GM12878 (cell line): Measurements from ENCODE around the gene ARRB2. TPM values are rescaled to one million over a fixed set of nuclear protein-coding genes. Genes with fewer than 3 reads are reported as not detected.

Source experiments
- ATAC-seq: fragments of 200-7000 bp; cut with Tn5 transposase; 3 replicates; pipeline ENCODE4 v1.9.1; 2020; ENCODE audit warnings: mild to moderate bottlenecking, moderate library complexity
- BruUV-seq: library from RNA; stranded (reverse); fragments of 400-500 nt; replicated peaks from 2 replicates; lab custom pipeline; 2021; lab: Mats Ljungman, UMichigan
- CTCF ChIA-PET: fragments of 300-600 bp; sonication (Branson Sonifier 250); formaldehyde crosslinking; extraction: SDS; loops from one replicate; lab custom pipeline; 2021; ENCODE audit warnings: inconsistent platforms; lab: Yijun Ruan, JAX
- POLR2A ChIA-PET: fragments of 350-600 bp; formaldehyde crosslinking; extraction: SDS; loops from one replicate; lab custom pipeline; 2021; ENCODE audit warnings: inconsistent platforms; lab: Charles Lee
- RAD21 ChIA-PET: fragments of 300-600 bp; sonication (Branson Sonifier 250); formaldehyde crosslinking; loops from one replicate; lab custom pipeline; 2023; ENCODE audit warnings: antibody characterized with exemption; ENCODE audit not compliant: unreplicated experiment; lab: Charles Lee
- SMC1A ChIA-PET: fragments of 300-600 bp; sonication (Branson Sonifier 250); formaldehyde crosslinking; loops from one replicate; lab custom pipeline; 2023; ENCODE audit not compliant: unreplicated experiment, uncharacterized antibody; lab: Charles Lee
- DNase-seq: peaks from one replicate; pipeline ENCODE4 v3.0.0-alpha.2; 2011; ENCODE audit warnings: low read depth, low spot score
- FAIRE-seq: peaks from 3 replicates; lab custom pipeline; 2011; peaks lifted over from hg19 to GRCh38; lab: Jason Lieb, UNC
- H2AFZ ChIP-seq: 2 replicates; pipeline ENCODE4 v1.6.0; 2011; ENCODE audit warnings: low read depth, low read length, control low read depth; ENCODE audit not compliant: control insufficient read depth
- H3K27ac ChIP-seq: 2 replicates; pipeline ENCODE4 v1.5.1; 2011; ENCODE audit warnings: control low read depth; ENCODE audit not compliant: control insufficient read depth, insufficient read depth
- H3K27me3 ChIP-seq, 2 experiments: replicated peaks in 1 of 2; 2 replicates each; pipeline versions ENCODE4 v1.6.0 to v1.6.1; 2011; ENCODE audit warnings: low read length in 1 of 2; ENCODE audit not compliant: control insufficient read depth in 2 of 2, insufficient read depth in 2 of 2
- H3K36me3 ChIP-seq, 2 experiments: 2 replicates each; pipeline ENCODE4 v1.5.1; 2011; ENCODE audit warnings: low read length in 1 of 2; ENCODE audit not compliant: control insufficient read depth in 2 of 2, insufficient read depth in 2 of 2
- H3K4me1 ChIP-seq: 2 replicates; pipeline ENCODE4 v1.6.1; 2011; ENCODE audit warnings: mild to moderate bottlenecking, low read length, moderate library complexity, mixed read lengths; ENCODE audit not compliant: control insufficient read depth, insufficient read depth
- H3K4me2 ChIP-seq: 2 replicates; pipeline ENCODE4 v1.6.0; 2011; ENCODE audit warnings: control low read depth; ENCODE audit not compliant: control insufficient read depth, insufficient read depth
- H3K4me3 ChIP-seq: fragments of 200-600 bp; sonication (generic); 2 replicates; pipeline ENCODE4 v1.5.1; 2016
- H3K79me2 ChIP-seq: 2 replicates; pipeline ENCODE4 v1.6.0; 2011; ENCODE audit warnings: low read length; ENCODE audit not compliant: control insufficient read depth, insufficient read depth
- H3K9ac ChIP-seq: 2 replicates; pipeline ENCODE4 v1.8.0; 2011; ENCODE audit warnings: low read length, control low read depth, mixed read lengths; ENCODE audit not compliant: control insufficient read depth, insufficient read depth
- H3K9me3 ChIP-seq: replicated peaks from 3 replicates; pipeline ENCODE4 v1.5.1; 2011; ENCODE audit warnings: mild to moderate bottlenecking, low read length; ENCODE audit not compliant: control insufficient read depth, insufficient read depth
- H4K20me1 ChIP-seq: 2 replicates; pipeline ENCODE4 v1.6.0; 2011; ENCODE audit not compliant: control insufficient read depth, insufficient read depth
- BCL11A ChIP-seq: IDR thresholded peaks from 2 replicates; pipeline ENCODE4 v1.6.1; 2011; ENCODE audit warnings: low read depth, low read length
- BMI1 ChIP-seq: fragments of 450-650 bp; IDR thresholded peaks from 2 replicates; pipeline ENCODE4 v1.6.1; 2016; ENCODE audit warnings: mild to moderate bottlenecking, moderate library complexity, borderline replicate concordance
- CHD4 ChIP-seq: fragments of 200-600 bp; sonication (generic); IDR thresholded peaks from 2 replicates; pipeline ENCODE4 v1.6.1; 2016; ENCODE audit warnings: mild to moderate bottlenecking
- CTCF ChIP-seq, 3 experiments: IDR thresholded peaks in 2 of 3; conservative IDR thresholded peaks in 1 of 3; 2 replicates each; pipeline ENCODE4 v1.5.1; 2011; ENCODE audit warnings: low read depth in 3 of 3, low read length in 3 of 3, mild to moderate bottlenecking in 3 of 3, control low read depth in 2 of 3, moderate library complexity in 2 of 3, inconsistent platforms in 1 of 3, mixed read lengths in 1 of 3; ENCODE audit not compliant: control insufficient read depth in 2 of 3, insufficient read depth in 1 of 3; ENCODE audit errors: extremely low read depth in 1 of 3
- FOXK2 ChIP-seq: fragments of 450-650 bp; IDR thresholded peaks from 2 replicates; pipeline ENCODE4 v1.6.1; 2017; ENCODE audit warnings: mild to moderate bottlenecking, moderate library complexity
- HSF1 ChIP-seq: fragments of 150-350 bp; IDR thresholded peaks from 2 replicates; pipeline ENCODE4 v1.6.1; 2014; ENCODE audit warnings: mild to moderate bottlenecking, low read depth, low read length
- NKRF ChIP-seq: fragments of 450-650 bp; conservative IDR thresholded peaks from 2 replicates; pipeline ENCODE4 v1.6.1; 2017; ENCODE audit warnings: mild to moderate bottlenecking, moderate library complexity
- RB1 ChIP-seq: fragments of 450-650 bp; formaldehyde crosslinking; IDR thresholded peaks from 2 replicates; pipeline ENCODE4 v1.6.1; 2017; ENCODE audit warnings: mild to moderate bottlenecking, borderline replicate concordance
- SP1 ChIP-seq: IDR thresholded peaks from one replicate; pipeline ENCODE4 v1.6.1; 2011; ENCODE audit warnings: low read depth, low read length
- SUPT20H ChIP-seq: IDR thresholded peaks from 2 replicates; pipeline ENCODE4 v1.6.1; 2011; ENCODE audit warnings: low read depth, mild to moderate bottlenecking, low read length, moderate library complexity, borderline replicate concordance; ENCODE audit not compliant: control insufficient read depth
- TCF3 ChIP-seq: IDR thresholded peaks from 2 replicates; pipeline ENCODE4 v1.6.1; 2012; ENCODE audit warnings: low read depth, mild to moderate bottlenecking, low read length, borderline replicate concordance; ENCODE audit not compliant: insufficient read depth
- USF1 ChIP-seq: IDR thresholded peaks from 2 replicates; pipeline ENCODE4 v1.6.1; 2011; ENCODE audit warnings: borderline replicate concordance, low read depth, mild to moderate bottlenecking, moderate library complexity, mixed read lengths, low read length; ENCODE audit not compliant: insufficient read depth; ENCODE audit errors: extremely low read length
- WRNIP1 ChIP-seq: IDR thresholded peaks from 2 replicates; pipeline ENCODE4 v1.6.1; 2011; ENCODE audit warnings: low read depth, low read length, improper control_type of control experiment, borderline replicate concordance
- ZNF687 ChIP-seq: fragments of 450-650 bp; IDR thresholded peaks from 2 replicates; pipeline ENCODE4 v1.6.1; 2017; ENCODE audit warnings: mild to moderate bottlenecking, moderate library complexity
- WGBS: methylation state at CpG from one replicate; pipeline ENCODE4 v1.1.6; 2016; ENCODE audit warnings: low lambda C conversion rate; ENCODE audit not compliant: insufficient replicate concordance, insufficient coverage; ENCODE audit errors: missing lambda C conversion rate; 5-methylcytosine and 5-hydroxymethylcytosine counted together
- in situ Hi-C: fragments of 300-500 bp; cut with MboI; formaldehyde crosslinking; loops from 9 replicates; pipeline ENCODE4 v1.14.3; 2018; ENCODE audit warnings: mixed read lengths
- intact Hi-C: fragments of 100-400 bp; cut with micrococcal nuclease; formaldehyde crosslinking; loops from one replicate; pipeline ENCODE4 v1.14.2; 2022; ENCODE audit not compliant: unreplicated experiment
- polyA plus RNA-seq, 11 experiments: library from polyadenylated mRNA; depleted of rRNA in 4 of 11; unstranded in 6 of 11; stranded (reverse) in 5 of 11; fragments of >200 nt; fragmentation: Nextera tagmentation in 4 of 11; fragmentation: Illumina TruSeq in 1 of 11; extraction: Ambion mirVana in 4 of 11; extraction: Trizol in 1 of 11; gene quantifications; 1 replicate in 1 of 11; 2 replicates in 10 of 11; pipeline versions ENCODE4 v1.2.1 to v1.2.3, GENCODE V29; 2011 to 2016; ENCODE audit warnings: inconsistent platforms in 2 of 11, missing spikeins in 2 of 11, low read depth in 1 of 11
- total RNA-seq, 4 experiments: library from RNA; depleted of rRNA in 3 of 4; stranded (reverse); fragments of >200 nt in 3 of 4; fragmentation: Illumina TruSeq in 1 of 4; extraction: Trizol in 1 of 4; gene quantifications; 2 replicates each; pipeline versions ENCODE4 v1.2.1 to v1.2.3, GENCODE V29; 2013 to 2021

Gene ARRB2
- total and polyA plus RNA-seq, 10 of the 15 experiments (the other 5 are each of a cell fraction or from before 2014, with no cell fraction given): 6.5 to 75.2 (median 43.1) TPM

GRCh38 chr17:4663711-4664110 lies 46.7 kb upstream of the ARRB2 start:
- Histone ChIP-seq H3K79me2 (no peaks in the 10 kb centered on the region), H3K27ac (no peak overlapping the region), H3K36me3 (no peaks in the 10 kb centered on the region), H3K4me2 (no peak overlapping the region), H2AFZ (no peak overlapping the region), H3K4me1 (no peaks in the 10 kb centered on the region), H3K9me3 (no peaks in the 10 kb centered on the region), H3K4me3 (no peak overlapping the region), H4K20me1 (no peaks in the 10 kb centered on the region), H3K27me3 (no peaks in the 10 kb centered on the region; a peak in 1 of 4 replicates), H3K9ac (no peak overlapping the region)
- in situ Hi-C loops (no loop called here), intact Hi-C loops (no loop called here)
- no peak for DNase-seq
- SMC1A ChIA-PET: no interaction called here
- CTCF ChIA-PET: interaction anchor here (0.8 kb wide), 1 partner anchor 112 kb away, joined by 3 read pairs; no protein-coding TSS in a partner anchor
- RAD21 ChIA-PET: no interaction called here
- no TSS peak for BruUV-seq
- FAIRE-seq: no peak
- 64% methylated on average over 8 of the region's 8 CpGs for WGBS
- no peak for ATAC-seq
- POLR2A ChIA-PET: no interaction called here
- no peak for TF ChIP-seq RB1
- no peak for TF ChIP-seq BCL11A
- no peak for TF ChIP-seq FOXK2
- TF ChIP-seq USF1: no peak
- TF ChIP-seq SUPT20H: no peak
- TF ChIP-seq TCF3: no peak
- TF ChIP-seq BMI1: no peak
- TF ChIP-seq CHD4: no peak
- no peak for TF ChIP-seq SP1
- no peak for TF ChIP-seq WRNIP1
- no peak for TF ChIP-seq ZNF687
- no peak for TF ChIP-seq CTCF (IDR thresholded peaks at IDR 0.05 in 2 of 3, conservative IDR thresholded peaks at IDR 0.05 in 1 of 3; ENCODE audit: control insufficient read depth in 2 of 3, extremely low read depth in 1 of 3, insufficient read depth in 1 of 3, low read depth in 3 of 3, low read length in 3 of 3)
- TF ChIP-seq HSF1: no peak
- TF ChIP-seq NKRF: no peak
